ENCODE measurements around the gene CATSPER3. TPM values are rescaled to one million over a fixed set of nuclear protein-coding genes. Genes with fewer than 3 reads are reported as not detected.

The CATSPER3 gene
- total RNA-seq, 4 donors from 2014 or later: 0.56 TPM; not detected in 3

DNA sequence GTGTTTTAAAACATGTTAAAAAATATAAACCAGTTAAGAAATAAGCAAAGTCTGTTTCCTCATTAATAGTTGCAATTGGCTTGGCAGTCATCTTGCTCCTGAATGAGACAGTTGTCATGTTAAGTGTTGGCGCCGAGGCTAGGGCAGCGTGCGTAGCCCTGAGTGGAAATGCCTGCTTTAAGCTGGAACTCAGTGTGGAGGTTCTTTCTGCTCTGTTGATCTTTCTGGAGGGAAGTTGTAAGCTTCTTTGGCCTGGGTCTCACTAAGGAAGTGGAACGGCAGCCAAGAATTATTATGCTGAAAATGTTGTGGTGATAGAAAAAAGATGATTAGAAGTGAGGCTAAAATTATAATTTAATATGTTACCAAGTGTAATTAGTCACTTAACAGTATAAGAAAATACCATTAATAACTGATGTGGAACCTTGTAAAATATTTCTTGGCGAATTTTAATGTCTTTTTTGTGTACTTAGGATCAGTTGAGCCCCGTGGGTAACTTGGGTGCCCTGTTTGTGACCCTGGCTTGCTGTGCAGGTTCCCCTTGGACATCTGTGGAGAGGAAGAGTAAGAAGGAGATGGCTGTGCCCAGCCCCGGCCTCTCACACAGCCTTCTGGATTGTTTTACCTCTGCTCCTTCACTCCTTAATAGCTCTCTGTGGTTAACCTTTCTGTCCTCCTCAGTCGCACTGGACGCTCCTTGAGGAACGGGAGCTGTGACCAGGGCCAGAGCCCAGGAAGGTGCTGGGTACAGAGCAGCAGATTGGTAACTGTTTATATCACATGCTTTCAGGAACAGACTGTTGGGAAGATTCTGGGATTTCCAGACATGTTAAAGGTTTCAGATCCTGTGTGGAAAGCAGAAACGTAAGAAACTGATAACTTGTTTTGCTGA, 31.8 kb upstream of the CATSPER3 start:
- Histone ChIP-seq H3K27me3 (no peaks in the 10 kb centered on the region), H3K4me3 (replicated peaks in 1 of 3) (no peak overlapping the region), H3K4me1 (peaks cover 0 to 4% of the 10 kb centered on the region in 2 donors), H3K9me3 (no peaks in the 10 kb centered on the region), H3K27ac (peak overlapping the region in 2 of 3 donors; percentile 55 to 64), H3K36me3 (no peaks in the 10 kb centered on the region)
- intact Hi-C loops (cut with DNase I): no loop called here
- TF ChIP-seq POLR2A (IDR thresholded peaks at IDR 0.05) (no peak), CTCF (IDR thresholded peaks at IDR 0.05) (no peak)
- peak; percentile 69 to 70 for DNase-seq
- 56 to 59% methylated on average over 12 of the region's 12 CpGs for WGBS, 2 donors

DNA sequence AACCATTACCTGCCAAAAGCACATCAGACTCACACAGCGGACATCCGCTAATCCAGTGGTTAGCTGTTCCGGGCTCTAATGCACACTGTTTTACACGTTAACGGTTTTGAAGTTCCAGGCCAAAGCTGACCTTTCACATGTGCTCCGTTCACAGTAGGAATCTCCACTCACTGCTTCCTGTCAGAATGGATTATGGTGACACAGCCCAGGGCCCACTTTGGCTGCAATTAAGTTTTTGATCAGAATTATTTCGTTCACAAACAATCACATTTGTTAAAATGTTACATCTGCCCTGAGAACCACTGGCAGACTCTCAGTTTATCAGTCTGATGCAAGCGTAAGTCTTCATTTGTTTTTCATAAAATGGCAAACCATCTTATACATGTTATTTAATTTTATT, 30.2 kb upstream of the CATSPER3 start:
- Histone ChIP-seq H3K36me3 (no peaks in the 10 kb centered on the region), H3K27me3 (no peaks in the 10 kb centered on the region), H3K4me1 (peaks cover 0 to 4% of the 10 kb centered on the region in 2 donors), H3K27ac (no peak overlapping the region), H3K9me3 (no peaks in the 10 kb centered on the region), H3K4me3 (replicated peaks in 1 of 3) (no peak overlapping the region)
- WGBS, 2 donors: 90 to 92% methylated on average over 8 of the region's 8 CpGs
- no peak for DNase-seq
- intact Hi-C loops (cut with DNase I): no loop called here
- TF ChIP-seq CTCF (IDR thresholded peaks at IDR 0.05) (no peak), POLR2A (IDR thresholded peaks at IDR 0.05) (no peak)

GRCh38 chr5:134938030-134938429, 29.7 kb upstream of the CATSPER3 start:
- Histone ChIP-seq H3K4me3 (replicated peaks in 1 of 3) (no peak overlapping the region), H3K9me3 (no peaks in the 10 kb centered on the region), H3K4me1 (peaks cover 3 to 5% of the 10 kb centered on the region in 2 donors), H3K27ac (no peak overlapping the region), H3K27me3 (no peaks in the 10 kb centered on the region), H3K36me3 (no peaks in the 10 kb centered on the region)
- DNase-seq: no peak
- intact Hi-C loops (cut with DNase I): no loop called here
- TF ChIP-seq POLR2A (IDR thresholded peaks at IDR 0.05): no peak
- TF ChIP-seq CTCF (IDR thresholded peaks at IDR 0.05): no peak
- WGBS, 2 donors: 80 to 83% methylated on average over 6 of the region's 6 CpGs

DNA sequence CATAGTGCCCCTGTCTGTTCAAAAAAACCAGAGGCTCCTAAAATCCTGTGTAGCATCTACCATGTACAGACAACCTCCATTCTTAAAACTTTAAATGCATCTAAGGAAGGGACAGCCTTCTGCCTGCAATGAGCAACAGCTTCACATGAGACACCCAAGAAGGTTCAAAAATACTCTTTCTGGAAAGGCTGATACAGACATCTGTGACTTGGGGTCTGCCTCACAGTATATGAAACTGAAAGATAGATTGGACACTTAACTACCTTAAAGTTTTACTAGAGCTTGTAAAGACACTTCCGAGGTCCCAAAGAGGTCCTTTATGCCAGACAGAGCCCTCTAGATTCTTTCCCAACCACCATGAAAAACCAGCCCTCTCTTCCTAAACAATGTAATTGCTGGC, 28.2 kb upstream of the CATSPER3 start:
- 93% methylated on average over 1 of the region's 1 CpG for WGBS, 2 donors
- Histone ChIP-seq H3K27me3 (no peaks in the 10 kb centered on the region), H3K4me1 (peaks cover 12 to 16% of the 10 kb centered on the region in 2 donors), H3K27ac (no peak overlapping the region), H3K9me3 (no peaks in the 10 kb centered on the region), H3K36me3 (no peaks in the 10 kb centered on the region), H3K4me3 (replicated peaks in 1 of 3) (no peak overlapping the region)
- DNase-seq: no peak
- intact Hi-C loops (cut with DNase I): no loop called here
- TF ChIP-seq POLR2A (IDR thresholded peaks at IDR 0.05) (no peak), CTCF (IDR thresholded peaks at IDR 0.05) (no peak)

- peak overlapping the region; percentile 64 to 73 (median 68) for H3K27ac ChIP-seq
- peaks cover 15 to 24% of the 10 kb centered on the region in 2 donors for H3K4me1 ChIP-seq
- H3K4me3 ChIP-seq (replicated peaks in 1 of 3): no peak overlapping the region
- intact Hi-C loops (cut with DNase I): no loop called here
- DNase-seq: peak in 1 of 2 donors; percentile 23
- no peaks in the 10 kb centered on the region for H3K9me3 ChIP-seq
- H3K36me3 ChIP-seq: no peaks in the 10 kb centered on the region
- TF ChIP-seq POLR2A (IDR thresholded peaks at IDR 0.05) (no peak), CTCF (IDR thresholded peaks at IDR 0.05) (no peak)
- H3K27me3 ChIP-seq: no peaks in the 10 kb centered on the region
- 33 to 48% methylated on average over 1 of the region's 1 CpG for WGBS, 2 donors
Observed at GRCh38 chr5:134943547-134943946, 24.2 kb upstream of the CATSPER3 start.
